ENCODE data around the gene SLC6A13. TPM values are rescaled to one million over a fixed set of nuclear protein-coding genes. Genes with fewer than 3 reads are reported as not detected.

SLC6A13 gene
- polyA plus RNA-seq, 1 experiment = not detected

DNA sequence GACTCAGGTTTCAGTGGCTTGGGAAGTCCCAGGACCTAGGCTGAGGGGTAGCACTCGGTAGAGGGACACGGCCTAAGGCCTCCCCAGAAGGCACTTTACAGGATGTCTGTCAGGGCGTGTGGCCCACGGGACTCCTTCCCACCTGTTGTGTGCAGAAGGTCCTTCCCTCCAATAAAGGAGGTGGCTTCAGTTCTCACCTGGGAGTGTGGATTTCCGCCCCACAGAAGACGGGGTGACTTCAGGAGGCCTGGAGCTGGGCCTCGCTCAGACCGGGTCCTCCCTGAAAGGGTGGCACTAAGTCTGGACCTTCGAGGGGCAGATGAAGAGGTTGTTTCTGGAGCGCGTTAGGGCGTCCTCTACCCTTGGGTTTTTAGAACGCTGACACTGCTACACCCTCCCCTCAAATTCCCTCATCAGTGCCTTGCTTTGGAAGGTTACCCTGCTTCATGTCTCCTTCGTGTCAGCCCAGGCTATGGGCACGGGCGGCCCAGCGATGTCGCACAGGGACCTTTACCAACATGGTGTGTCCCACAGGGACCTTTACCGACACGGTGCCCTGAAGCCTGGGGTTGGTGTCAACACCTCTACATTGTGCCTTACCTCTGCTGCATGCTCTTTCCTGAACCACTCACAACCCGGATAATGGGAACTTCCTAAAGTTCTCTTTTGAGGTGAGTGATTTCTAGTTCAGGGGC, 55.7 kb downstream of the SLC6A13 start:
- peaks cover 67% of the 10 kb centered on the region for H3K27me3 ChIP-seq (ENCODE audit: control insufficient read depth, insufficient read depth, low read length)
- no peaks in the 10 kb centered on the region; the same call in 1 of the 2 replicates for H3K9me3 ChIP-seq (ENCODE audit: control insufficient read depth, insufficient read depth, low read length)
- H3K27ac ChIP-seq (ENCODE audit: low read depth, low read length) = no peak overlapping the region
- TF ChIP-seq CTCF (IDR thresholded peaks at IDR 0.05; ENCODE audit: low read depth, low read length) = no peak
- ChIA-PET CTCF (no interaction called here), POLR2A (no interaction called here)
- DNase-seq (ENCODE audit: low read depth, low spot score) = no peak
- no peak overlapping the region for H3K4me3 ChIP-seq (ENCODE audit: low read depth, low read length)

GRCh38 chr12:205026-205425, 57.6 kb downstream of the SLC6A13 start:
- TF ChIP-seq CTCF (IDR thresholded peaks at IDR 0.05; ENCODE audit: low read depth, low read length) = no peak
- Histone ChIP-seq H3K9me3 (ENCODE audit: control insufficient read depth, insufficient read depth, low read length) (no peaks in the 10 kb centered on the region; the same call in 1 of the 2 replicates), H3K4me3 (ENCODE audit: low read depth, low read length) (no peak overlapping the region), H3K27ac (ENCODE audit: low read depth, low read length) (no peak overlapping the region), H3K27me3 (ENCODE audit: control insufficient read depth, insufficient read depth, low read length) (peaks cover 64% of the 10 kb centered on the region)
- ChIA-PET CTCF (no interaction called here), POLR2A (no interaction called here)
- DNase-seq (ENCODE audit: low read depth, low spot score) = no peak

DNA sequence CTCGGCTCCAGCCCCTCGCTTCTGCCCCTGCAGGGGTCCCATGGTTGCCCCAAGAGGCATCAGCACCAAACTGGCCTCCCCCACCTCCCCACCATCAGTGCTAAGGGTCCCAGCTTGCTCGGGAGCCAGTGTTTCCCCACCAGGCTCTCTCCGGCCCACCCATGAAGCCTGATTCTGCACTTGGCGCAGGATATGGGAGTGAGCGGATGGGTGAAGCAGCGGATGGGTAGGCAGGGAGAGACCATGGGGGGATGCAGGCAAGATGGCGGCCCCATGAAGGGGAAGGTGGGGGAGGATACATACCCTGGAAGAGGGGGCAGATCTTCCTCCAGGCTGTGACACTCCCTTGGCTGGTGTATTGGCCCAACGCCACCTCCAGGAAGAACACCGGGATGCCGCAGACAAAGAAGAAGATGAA, 58.4 kb downstream of the SLC6A13 start:
- CTCF ChIA-PET = no interaction called here
- POLR2A ChIA-PET = no interaction called here
- H3K27me3 ChIP-seq (ENCODE audit: control insufficient read depth, insufficient read depth, low read length) = peaks cover 61% of the 10 kb centered on the region

GRCh38 chr12:203462-204260, 59.0 kb downstream of the SLC6A13 start:
- Histone ChIP-seq H3K4me3 (ENCODE audit: low read depth, low read length) (peak overlapping the region; percentile 51), H3K27ac (ENCODE audit: low read depth, low read length) (no peak overlapping the region), H3K27me3 (ENCODE audit: control insufficient read depth, insufficient read depth, low read length) (peaks cover 60% of the 10 kb centered on the region), H3K9me3 (ENCODE audit: control insufficient read depth, insufficient read depth, low read length) (no peaks in the 10 kb centered on the region; the same call in 1 of the 2 replicates)
- ChIA-PET CTCF (no interaction called here), POLR2A (no interaction called here)
- peak; percentile 21; the same call in 1 of the 2 replicates for TF ChIP-seq CTCF (IDR thresholded peaks at IDR 0.05; ENCODE audit: low read depth, low read length)
- no peak for DNase-seq (ENCODE audit: low read depth, low spot score)

More for the DNA sequence above, 58.4 kb downstream of the SLC6A13 start:
- no peak for TF ChIP-seq CTCF (IDR thresholded peaks at IDR 0.05; ENCODE audit: low read depth, low read length)
- DNase-seq (ENCODE audit: low read depth, low spot score) = no peak
- H3K9me3 ChIP-seq (ENCODE audit: control insufficient read depth, insufficient read depth, low read length) = no peaks in the 10 kb centered on the region; the same call in 1 of the 2 replicates
- no peak overlapping the region for H3K27ac ChIP-seq (ENCODE audit: low read depth, low read length)
- H3K4me3 ChIP-seq (ENCODE audit: low read depth, low read length) = no peak overlapping the region; the same call in 1 of the 2 replicates

DNA sequence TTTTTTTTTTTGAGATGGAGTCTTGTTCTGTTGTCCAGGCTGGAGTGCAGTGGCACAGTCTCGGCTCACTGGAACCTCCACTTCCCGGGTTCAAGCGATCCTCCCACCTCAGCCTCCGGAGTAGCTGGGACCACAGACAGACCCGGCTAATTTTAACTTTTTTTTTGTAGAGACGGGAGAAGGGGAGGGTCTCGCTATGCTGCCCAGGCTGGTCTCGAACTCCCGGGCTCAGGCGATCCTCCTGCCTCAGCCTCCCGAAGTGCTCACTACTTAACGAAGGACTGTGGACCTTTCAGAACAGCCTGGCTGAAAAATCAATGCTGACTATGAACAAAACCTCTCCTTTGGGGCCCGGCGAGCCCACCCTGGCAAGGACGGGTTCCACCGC, 59.6 kb downstream of the SLC6A13 start:
- Histone ChIP-seq H3K27me3 (ENCODE audit: control insufficient read depth, insufficient read depth, low read length) (peaks cover 61% of the 10 kb centered on the region), H3K4me3 (ENCODE audit: low read depth, low read length) (peak overlapping the region; percentile 51; the same call in 1 of the 2 replicates), H3K27ac (ENCODE audit: low read depth, low read length) (no peak overlapping the region), H3K9me3 (ENCODE audit: control insufficient read depth, insufficient read depth, low read length) (no peaks in the 10 kb centered on the region; the same call in 1 of the 2 replicates)
- CTCF ChIA-PET = no interaction called here
- POLR2A ChIA-PET = no interaction called here
- no peak for DNase-seq (ENCODE audit: low read depth, low spot score)
- TF ChIP-seq CTCF (IDR thresholded peaks at IDR 0.05; ENCODE audit: low read depth, low read length) = no peak
